Cardiac muscle cell (in vitro differentiated cells and primary cell): ENCODE measurements around the gene TMEM273. TPM values are rescaled to one million over a fixed set of nuclear protein-coding genes. Genes with fewer than 3 reads are reported as not detected.

Experiments
- DNase-seq, 2 donors: peaks; one replicate each; pipeline versions ENCODE4 v3.0.0 to v3.0.0-alpha.2; 2010 to 2017; ENCODE audit warnings: low read depth in 1 of 2, low spot score in 1 of 2
- H3K27ac ChIP-seq: fragments of 200-600 bp; sonication (generic); 2 replicates; pipeline ENCODE4 v1.5.1; 2016
- H3K27me3 ChIP-seq: fragments of 200-600 bp; sonication (generic); 2 replicates; pipeline ENCODE4 v1.6.0; 2016; ENCODE audit warnings: control low read depth
- H3K36me3 ChIP-seq: fragments of 200-600 bp; sonication (generic); 2 replicates; pipeline ENCODE4 v1.5.1; 2016; ENCODE audit warnings: control low read depth
- H3K4me1 ChIP-seq: fragments of 200-600 bp; sonication (generic); 2 replicates; pipeline ENCODE4 v1.8.1; 2017; ENCODE audit warnings: low read depth, mild to moderate bottlenecking, mixed run types
- H3K4me3 ChIP-seq: fragments of 200-600 bp; sonication (generic); 2 replicates; pipeline ENCODE4 v1.5.1; 2016; ENCODE audit warnings: mild to moderate bottlenecking
- H3K9me3 ChIP-seq: fragments of 200-600 bp; sonication (generic); 2 replicates; pipeline ENCODE4 v1.5.1; 2017; ENCODE audit warnings: low read depth, mild to moderate bottlenecking, control low read depth
- polyA plus RNA-seq: library from polyadenylated mRNA; unstranded; fragments of >200 nt; fragmentation: Nextera tagmentation; extraction: Ambion mirVana; gene quantifications from 2 replicates; pipeline ENCODE4 v1.2.1, GENCODE V29; 2016
- total RNA-seq: library from RNA; depleted of rRNA; stranded (reverse); fragments of >200 nt; gene quantifications from 2 replicates; pipeline ENCODE4 v1.2.3, GENCODE V29; 2016
- TF ChIP-seq, protein P1 (sequence below): IDR thresholded peaks from 2 replicates; pipeline ENCODE4 v1.5.1; 2012; ENCODE audit warnings: low read depth, mild to moderate bottlenecking, low read length

The TMEM273 gene
- total and polyA plus RNA-seq, 2 experiments from 2014 or later: not detected

DNA sequence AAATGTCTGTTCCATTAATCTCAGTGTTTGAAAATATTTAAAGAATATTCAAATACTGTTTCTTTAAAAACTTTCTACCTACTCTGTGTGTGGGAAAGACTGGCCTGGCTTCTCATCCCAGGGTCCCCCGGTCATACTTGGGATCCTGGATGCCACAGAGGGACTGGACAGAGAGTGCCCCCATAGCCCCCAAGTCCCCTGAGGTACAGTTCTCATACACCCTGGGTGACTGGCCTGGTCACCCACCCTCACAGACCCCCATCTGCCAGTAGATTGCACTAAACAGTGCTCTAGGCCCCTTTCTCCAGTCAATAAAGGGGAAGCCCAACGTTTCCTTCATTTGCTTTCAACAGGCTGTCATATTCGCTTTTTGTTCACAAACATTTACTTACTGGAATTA, 3.0 kb downstream of the TMEM273 start:
- Histone ChIP-seq H3K4me1 (no peaks in the 10 kb centered on the region), H3K27ac (no peak overlapping the region), H3K4me3 (no peak overlapping the region), H3K27me3 (no peaks in the 10 kb centered on the region), H3K36me3 (no peaks in the 10 kb centered on the region), H3K9me3 (no peaks in the 10 kb centered on the region)
- no peak for DNase-seq
- TF ChIP-seq, protein P1, sequence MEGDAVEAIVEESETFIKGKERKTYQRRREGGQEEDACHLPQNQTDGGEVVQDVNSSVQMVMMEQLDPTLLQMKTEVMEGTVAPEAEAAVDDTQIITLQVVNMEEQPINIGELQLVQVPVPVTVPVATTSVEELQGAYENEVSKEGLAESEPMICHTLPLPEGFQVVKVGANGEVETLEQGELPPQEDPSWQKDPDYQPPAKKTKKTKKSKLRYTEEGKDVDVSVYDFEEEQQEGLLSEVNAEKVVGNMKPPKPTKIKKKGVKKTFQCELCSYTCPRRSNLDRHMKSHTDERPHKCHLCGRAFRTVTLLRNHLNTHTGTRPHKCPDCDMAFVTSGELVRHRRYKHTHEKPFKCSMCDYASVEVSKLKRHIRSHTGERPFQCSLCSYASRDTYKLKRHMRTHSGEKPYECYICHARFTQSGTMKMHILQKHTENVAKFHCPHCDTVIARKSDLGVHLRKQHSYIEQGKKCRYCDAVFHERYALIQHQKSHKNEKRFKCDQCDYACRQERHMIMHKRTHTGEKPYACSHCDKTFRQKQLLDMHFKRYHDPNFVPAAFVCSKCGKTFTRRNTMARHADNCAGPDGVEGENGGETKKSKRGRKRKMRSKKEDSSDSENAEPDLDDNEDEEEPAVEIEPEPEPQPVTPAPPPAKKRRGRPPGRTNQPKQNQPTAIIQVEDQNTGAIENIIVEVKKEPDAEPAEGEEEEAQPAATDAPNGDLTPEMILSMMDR: no peak

DNA sequence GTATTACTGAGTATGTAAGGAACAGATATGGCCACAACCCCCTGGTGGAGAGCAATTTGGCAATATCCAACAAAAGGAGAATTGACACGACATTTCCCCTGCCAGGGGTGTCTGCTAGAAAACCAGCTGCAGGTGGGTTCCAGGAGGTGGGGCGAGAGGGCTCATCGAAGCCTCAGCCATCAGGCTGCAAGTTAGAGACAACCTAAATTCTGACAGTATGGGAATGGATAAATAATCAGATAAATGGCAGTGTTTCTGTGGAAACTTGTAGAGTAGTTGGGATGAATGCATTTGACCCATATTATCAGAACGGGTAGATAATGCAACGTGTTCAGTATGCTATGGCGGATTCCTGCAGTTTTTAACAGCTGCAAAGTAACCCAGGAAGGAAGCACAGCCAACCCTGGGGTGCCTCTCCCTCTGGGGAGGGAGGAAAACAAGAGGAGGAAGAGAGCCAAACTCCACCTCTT, 3.5 kb downstream of the TMEM273 start:
- Histone ChIP-seq H3K9me3 (no peaks in the 10 kb centered on the region), H3K4me3 (no peak overlapping the region), H3K27ac (no peak overlapping the region), H3K4me1 (no peaks in the 10 kb centered on the region), H3K36me3 (no peaks in the 10 kb centered on the region), H3K27me3 (no peaks in the 10 kb centered on the region)
- DNase-seq: no peak
- TF ChIP-seq, protein P1: no peak

DNA sequence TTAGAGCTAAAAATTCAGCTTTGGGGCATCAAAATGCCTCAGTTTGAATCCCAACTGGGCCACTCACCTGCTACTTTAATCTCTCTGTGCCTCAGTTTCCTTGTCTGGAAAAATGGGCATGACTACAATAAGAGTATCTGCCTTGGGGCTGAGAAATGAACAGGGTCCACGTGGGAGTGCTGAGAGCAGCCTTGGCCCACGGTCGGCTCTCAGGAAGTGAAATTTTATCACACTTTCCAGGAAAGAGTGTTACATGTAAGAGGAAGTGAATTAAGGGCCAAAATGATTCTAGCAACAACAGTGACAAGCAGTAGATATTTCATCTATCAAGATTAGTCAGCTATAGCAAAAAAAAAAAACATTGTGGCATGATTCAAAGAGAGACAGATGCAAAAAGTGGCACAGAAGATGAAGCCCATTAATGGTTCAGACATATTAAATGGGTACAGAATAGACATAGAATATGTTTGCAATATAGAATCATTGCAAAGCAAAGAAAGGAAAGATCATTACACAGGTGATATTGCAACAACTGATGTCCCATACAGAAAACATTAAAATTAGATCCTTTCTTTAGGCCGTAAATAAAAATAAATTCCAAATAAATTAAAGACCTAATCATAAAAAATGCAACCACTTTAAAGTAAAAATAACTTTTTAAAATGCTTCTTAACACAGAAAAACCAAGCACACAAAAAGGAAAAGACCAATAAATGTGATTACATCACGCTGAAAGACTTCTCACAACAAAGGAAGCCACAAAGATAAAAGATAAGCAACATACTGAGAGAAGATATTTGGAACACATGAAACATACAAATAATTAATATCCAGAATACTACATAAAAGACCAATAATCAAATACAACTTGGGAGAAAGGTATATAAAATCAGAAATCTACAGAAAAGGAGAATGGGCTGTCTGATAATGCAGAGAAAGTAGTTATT, 4.3 kb downstream of the TMEM273 start:
- Histone ChIP-seq H3K27ac (no peak overlapping the region), H3K4me3 (no peak overlapping the region), H3K4me1 (no peaks in the 10 kb centered on the region), H3K36me3 (no peaks in the 10 kb centered on the region), H3K9me3 (no peaks in the 10 kb centered on the region), H3K27me3 (no peaks in the 10 kb centered on the region)
- TF ChIP-seq, protein P1: no peak
- no peak for DNase-seq

DNA sequence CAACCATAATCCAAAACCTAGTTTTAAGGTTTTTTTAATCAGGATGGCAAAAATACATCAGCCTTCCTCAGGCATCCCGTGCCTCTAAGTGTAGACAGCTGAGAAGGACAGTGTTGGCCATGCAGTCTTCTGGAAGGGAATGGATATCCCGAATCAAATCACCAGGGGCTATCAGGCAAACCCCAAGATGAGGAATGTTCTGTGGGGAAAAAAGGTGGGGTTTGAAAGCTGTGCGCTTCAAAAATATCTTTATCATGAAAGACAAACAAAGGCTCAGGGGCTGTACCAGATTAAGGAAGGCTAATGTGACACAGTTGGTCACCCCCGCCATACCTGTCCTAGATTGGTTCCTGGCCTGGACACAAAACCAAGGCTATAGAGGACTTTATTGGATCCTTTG, 5.4 kb downstream of the TMEM273 start:
- H3K27me3 ChIP-seq: no peaks in the 10 kb centered on the region
- no peaks in the 10 kb centered on the region for H3K9me3 ChIP-seq
- no peaks in the 10 kb centered on the region for H3K36me3 ChIP-seq
- H3K4me1 ChIP-seq: no peaks in the 10 kb centered on the region
- no peak for DNase-seq
- H3K4me3 ChIP-seq: no peak overlapping the region
- no peak overlapping the region for H3K27ac ChIP-seq
- TF ChIP-seq, protein P1: no peak

DNA sequence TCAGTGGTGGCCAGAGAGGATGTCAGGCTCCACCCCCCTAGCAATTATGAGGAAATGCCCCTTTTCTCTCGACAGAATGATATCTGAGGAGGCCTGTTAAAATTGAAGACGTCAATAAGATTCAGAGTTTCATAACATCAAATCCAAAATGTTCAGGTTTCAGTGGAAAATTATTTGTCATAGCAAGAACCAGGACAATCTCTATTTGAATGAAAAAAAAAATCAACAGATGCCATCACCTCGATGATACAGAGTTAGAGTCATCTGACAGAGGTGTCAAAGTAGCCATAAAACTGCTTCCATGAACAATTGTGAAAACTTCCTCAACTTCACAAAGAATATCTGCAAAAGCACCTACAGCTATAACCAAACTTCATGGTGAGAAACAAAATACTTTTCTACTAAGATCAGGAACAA, 7.7 kb downstream of the TMEM273 start:
- Histone ChIP-seq H3K36me3 (no peaks in the 10 kb centered on the region), H3K27ac (no peak overlapping the region)
- TF ChIP-seq, protein P1: no peak

More for the DNA sequence above, 7.7 kb downstream of the TMEM273 start:
- H3K4me1 ChIP-seq: no peaks in the 10 kb centered on the region
- H3K9me3 ChIP-seq: no peaks in the 10 kb centered on the region
- no peak for DNase-seq
- H3K4me3 ChIP-seq: no peak overlapping the region
- no peaks in the 10 kb centered on the region for H3K27me3 ChIP-seq
